Upper lobe of left lung (tissue), 6 donors: ENCODE data around the gene SAMD3. TPM values are rescaled to one million over a fixed set of nuclear protein-coding genes. Genes with fewer than 3 reads are reported as not detected.

ENCODE experiments used
- ATAC-seq, 2 donors: fragments of 200-7000 bp; cut with Tn5 transposase; one replicate each; pipeline ENCODE4 v1.9.1; 2022; ENCODE audit warnings: mild to moderate bottlenecking in 2 of 2, moderate library complexity in 2 of 2; ENCODE audit not compliant: low FRiP score in 2 of 2
- DNase-seq, 2 donors: peaks; one replicate each; pipeline ENCODE4 v3.0.0-alpha.2; 2019 to 2020
- H3K27ac ChIP-seq, 4 donors: fragments of 200-600 bp; sonication (generic); one replicate each; pipeline ENCODE4 v1.5.1; 2016 to 2019
- H3K27me3 ChIP-seq, 4 donors: fragments of 200-600 bp; sonication (generic); one replicate each; pipeline ENCODE4 v1.5.1; 2017 to 2019
- H3K36me3 ChIP-seq, 4 donors: fragments of 200-600 bp; sonication (generic); one replicate each; pipeline ENCODE4 v1.5.1; 2016 to 2019
- H3K4me1 ChIP-seq, 4 donors: fragments of 200-600 bp; sonication (generic); one replicate each; pipeline ENCODE4 v1.5.1; 2018 to 2019
- H3K4me3 ChIP-seq, 4 donors: fragments of 200-600 bp; sonication (generic); one replicate each; pipeline ENCODE4 v1.5.1; 2017 to 2019; ENCODE audit warnings: mild to moderate bottlenecking in 2 of 4, moderate library complexity in 1 of 4
- H3K9me3 ChIP-seq, 4 donors: fragments of 200-600 bp; sonication (generic); one replicate each; pipeline ENCODE4 v1.5.1; 2018 to 2019
- EP300 ChIP-seq, 4 donors: sonication (generic); formaldehyde crosslinking; IDR thresholded peaks; one replicate each; pipeline ENCODE4 v1.5.1; 2017; ENCODE audit warnings: antibody characterized with exemption in 4 of 4, control low read depth in 2 of 4
- POLR2A ChIP-seq, 4 donors: fragments of 450-650 bp; IDR thresholded peaks; one replicate each; pipeline ENCODE4 v1.5.1; 2016 to 2017; ENCODE audit warnings: antibody characterized with exemption in 4 of 4, mild to moderate bottlenecking in 2 of 4
- POLR2AphosphoS5 ChIP-seq, 2 donors: sonication (generic); formaldehyde crosslinking; IDR thresholded peaks; one replicate each; pipeline ENCODE4 v1.5.1; 2017; ENCODE audit warnings: antibody characterized with exemption in 2 of 2
- WGBS, 2 donors: methylation state at CpG; one replicate each; pipeline ENCODE4 v1.1.5; 2017 to 2018; 5-methylcytosine and 5-hydroxymethylcytosine counted together
- total RNA-seq, 6 donors: library from RNA; depleted of rRNA in 4 of 6; stranded (reverse); fragments of >200 nt in 4 of 6; gene quantifications; one replicate each; pipeline versions ENCODE4 v1.1.0 to v1.2.1, GENCODE V29; 2016 to 2021
- TF ChIP-seq, protein P1 (sequence below), 6 experiments: fragments of 450-650 bp in 4 of 6; fragments of 200-600 bp in 2 of 6; sonication (generic) in 2 of 6; IDR thresholded peaks; one replicate each; pipeline ENCODE4 v1.5.1; 2016 to 2019; ENCODE audit warnings: antibody characterized with exemption in 6 of 6
- donor health status: DM: no; HTN: no; CAD: no; lungs with moderate emphysema.
- donor health status: DM: no; HTN: yes; CAD: no; lungs with severe emphysema.

The SAMD3 gene
- total RNA-seq, 6 donors from 2014 or later = 2.8 to 11.4 (median 5.2) TPM

DNA sequence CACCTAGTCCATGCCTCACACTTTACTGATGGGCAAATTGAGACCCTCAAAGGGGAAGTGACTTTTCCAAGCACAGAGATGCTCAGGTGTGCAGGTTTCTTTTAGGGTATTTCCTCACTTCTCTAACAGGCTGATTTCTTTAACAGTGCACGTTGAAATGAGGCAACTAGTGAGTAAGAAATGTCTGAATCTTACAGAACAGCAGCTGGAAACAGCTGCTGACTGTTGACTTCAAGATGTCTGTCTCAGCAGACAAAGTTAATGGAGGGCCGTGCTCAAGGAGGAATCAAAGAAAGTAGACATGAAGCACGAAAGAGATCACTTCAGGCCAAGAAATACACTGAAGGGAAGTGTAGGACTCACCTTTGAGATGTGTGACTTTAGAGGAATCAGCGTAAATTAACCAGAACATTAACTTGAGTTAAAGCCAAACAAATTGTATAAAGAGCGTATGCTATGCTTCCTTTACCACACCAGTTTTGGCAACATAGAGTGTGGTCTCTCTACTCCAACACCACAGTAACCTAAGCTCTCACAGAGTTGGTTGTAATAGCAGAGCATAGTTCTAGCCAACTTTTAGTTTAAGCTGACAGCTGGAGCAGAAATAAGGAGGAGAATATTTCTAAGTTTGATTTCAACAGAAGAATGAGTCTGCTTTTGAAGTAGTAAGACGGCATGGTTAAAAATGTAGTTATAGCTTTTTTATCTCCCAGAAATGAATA, 60.9 kb downstream of the SAMD3 start:
- Histone ChIP-seq H3K9me3 (peaks cover 0 to 4% (median 0%) of the 10 kb centered on the region in 4 donors), H3K27ac (peak overlapping the region in 1 of 4 donors; percentile 20), H3K36me3 (no peaks in the 10 kb centered on the region), H3K27me3 (no peaks in the 10 kb centered on the region), H3K4me1 (no peaks in the 10 kb centered on the region), H3K4me3 (no peak overlapping the region)
- ATAC-seq (no peak), DNase-seq (peak in 1 of 2 donors; percentile 23)
- WGBS, 2 donors = 63 to 65% methylated on average over 6 of the region's 6 CpGs
- TF ChIP-seq, protein P1, sequence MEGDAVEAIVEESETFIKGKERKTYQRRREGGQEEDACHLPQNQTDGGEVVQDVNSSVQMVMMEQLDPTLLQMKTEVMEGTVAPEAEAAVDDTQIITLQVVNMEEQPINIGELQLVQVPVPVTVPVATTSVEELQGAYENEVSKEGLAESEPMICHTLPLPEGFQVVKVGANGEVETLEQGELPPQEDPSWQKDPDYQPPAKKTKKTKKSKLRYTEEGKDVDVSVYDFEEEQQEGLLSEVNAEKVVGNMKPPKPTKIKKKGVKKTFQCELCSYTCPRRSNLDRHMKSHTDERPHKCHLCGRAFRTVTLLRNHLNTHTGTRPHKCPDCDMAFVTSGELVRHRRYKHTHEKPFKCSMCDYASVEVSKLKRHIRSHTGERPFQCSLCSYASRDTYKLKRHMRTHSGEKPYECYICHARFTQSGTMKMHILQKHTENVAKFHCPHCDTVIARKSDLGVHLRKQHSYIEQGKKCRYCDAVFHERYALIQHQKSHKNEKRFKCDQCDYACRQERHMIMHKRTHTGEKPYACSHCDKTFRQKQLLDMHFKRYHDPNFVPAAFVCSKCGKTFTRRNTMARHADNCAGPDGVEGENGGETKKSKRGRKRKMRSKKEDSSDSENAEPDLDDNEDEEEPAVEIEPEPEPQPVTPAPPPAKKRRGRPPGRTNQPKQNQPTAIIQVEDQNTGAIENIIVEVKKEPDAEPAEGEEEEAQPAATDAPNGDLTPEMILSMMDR (IDR thresholded peaks at IDR 0.05) = no peak
- TF ChIP-seq POLR2AphosphoS5 (IDR thresholded peaks at IDR 0.05) (peak in 1 of 2 donors; percentile 70), POLR2A (IDR thresholded peaks at IDR 0.05) (no peak), EP300 (IDR thresholded peaks at IDR 0.05) (no peak)

DNA sequence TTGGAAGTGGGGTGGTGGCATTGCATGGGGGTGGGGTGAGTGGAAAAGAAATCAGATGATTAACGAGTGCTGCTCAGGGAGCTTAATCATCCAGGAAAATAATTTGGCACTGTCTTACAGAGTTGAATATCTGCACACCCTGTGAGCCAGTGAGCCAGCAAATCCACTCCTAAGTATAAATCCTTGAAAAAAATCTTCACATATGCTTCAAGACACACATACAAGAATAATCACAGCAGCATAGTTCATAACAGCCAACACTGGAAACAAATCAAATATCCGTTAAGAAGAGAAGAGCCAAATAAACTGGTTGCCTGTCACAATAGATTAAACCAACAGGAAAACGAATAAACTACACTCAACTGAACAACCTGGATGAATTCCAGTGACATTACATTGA, 62.8 kb downstream of the SAMD3 start:
- peaks cover 0 to 4% (median 0%) of the 10 kb centered on the region in 4 donors for H3K9me3 ChIP-seq
- H3K27me3 ChIP-seq = no peaks in the 10 kb centered on the region
- DNase-seq (no peak), ATAC-seq (no peak)
- 42 to 54% methylated on average over 3 of the region's 3 CpGs for WGBS, 2 donors
- TF ChIP-seq EP300 (IDR thresholded peaks at IDR 0.05) = no peak
- TF ChIP-seq POLR2A (IDR thresholded peaks at IDR 0.05) = no peak
- TF ChIP-seq POLR2AphosphoS5 (IDR thresholded peaks at IDR 0.05) = no peak
- TF ChIP-seq, protein P1 (IDR thresholded peaks at IDR 0.05) = no peak
- no peak overlapping the region for H3K27ac ChIP-seq
- no peaks in the 10 kb centered on the region for H3K36me3 ChIP-seq
- no peak overlapping the region for H3K4me3 ChIP-seq
- no peaks in the 10 kb centered on the region for H3K4me1 ChIP-seq

DNA sequence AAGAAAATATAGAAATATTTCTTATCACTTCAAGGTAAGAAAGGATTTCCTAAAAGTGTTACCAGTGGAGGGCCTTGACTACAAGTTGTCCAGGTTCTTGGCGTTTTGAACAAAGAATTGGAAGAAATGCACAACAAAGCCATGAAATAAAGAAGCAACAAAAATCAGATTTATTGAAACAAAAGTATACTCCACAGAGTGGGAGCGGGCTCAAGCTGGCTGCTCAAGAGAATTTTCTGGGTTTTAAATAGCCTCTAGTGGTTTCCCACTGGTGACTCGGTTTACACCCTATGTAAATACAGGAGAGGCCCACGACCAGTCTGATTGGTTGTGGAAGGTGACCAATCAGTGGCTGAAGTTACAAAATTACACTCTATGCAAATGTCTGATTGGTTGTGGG, 64.2 kb downstream of the SAMD3 start:
- TF ChIP-seq POLR2AphosphoS5 (IDR thresholded peaks at IDR 0.05) (no peak), POLR2A (IDR thresholded peaks at IDR 0.05) (no peak), EP300 (IDR thresholded peaks at IDR 0.05) (no peak)
- TF ChIP-seq, protein P1 (IDR thresholded peaks at IDR 0.05) = no peak
- Histone ChIP-seq H3K4me3 (no peak overlapping the region), H3K4me1 (no peaks in the 10 kb centered on the region), H3K27me3 (no peaks in the 10 kb centered on the region), H3K27ac (no peak overlapping the region), H3K9me3 (peaks cover 0 to 4% (median 0%) of the 10 kb centered on the region in 4 donors), H3K36me3 (no peaks in the 10 kb centered on the region)
- DNase-seq (no peak), ATAC-seq (no peak)
- 94 to 96% methylated on average over 4 of the region's 4 CpGs for WGBS, 2 donors

DNA sequence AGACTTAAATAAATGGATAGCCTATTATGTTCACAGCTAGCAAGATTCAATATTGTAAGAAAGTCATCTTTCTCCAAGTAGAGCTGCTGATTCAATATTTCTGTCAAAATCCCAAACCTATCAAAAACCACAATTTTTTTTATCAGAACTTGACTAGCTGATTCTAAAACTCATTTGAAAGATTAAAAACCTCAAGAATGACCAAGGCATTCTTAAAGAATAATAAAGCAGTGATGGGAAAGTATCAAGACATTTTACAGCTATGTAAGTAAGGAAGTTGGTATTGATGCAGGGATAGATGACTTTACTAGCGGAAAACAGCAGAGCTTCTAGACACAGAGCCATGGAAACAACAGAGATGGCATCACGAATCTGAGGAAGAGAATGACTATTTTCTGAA, 64.7 kb downstream of the SAMD3 start:
- ATAC-seq = no peak
- Histone ChIP-seq H3K9me3 (peaks cover 0 to 4% (median 0%) of the 10 kb centered on the region in 4 donors), H3K4me1 (no peaks in the 10 kb centered on the region), H3K4me3 (no peak overlapping the region), H3K27ac (no peak overlapping the region), H3K36me3 (no peaks in the 10 kb centered on the region), H3K27me3 (no peaks in the 10 kb centered on the region)
- TF ChIP-seq POLR2AphosphoS5 (IDR thresholded peaks at IDR 0.05) (no peak), POLR2A (IDR thresholded peaks at IDR 0.05) (no peak), EP300 (IDR thresholded peaks at IDR 0.05) (no peak)
- TF ChIP-seq, protein P1 (IDR thresholded peaks at IDR 0.05) = no peak
- 88 to 93% methylated on average over 2 of the region's 2 CpGs for WGBS, 2 donors
- no peak for DNase-seq

DNA sequence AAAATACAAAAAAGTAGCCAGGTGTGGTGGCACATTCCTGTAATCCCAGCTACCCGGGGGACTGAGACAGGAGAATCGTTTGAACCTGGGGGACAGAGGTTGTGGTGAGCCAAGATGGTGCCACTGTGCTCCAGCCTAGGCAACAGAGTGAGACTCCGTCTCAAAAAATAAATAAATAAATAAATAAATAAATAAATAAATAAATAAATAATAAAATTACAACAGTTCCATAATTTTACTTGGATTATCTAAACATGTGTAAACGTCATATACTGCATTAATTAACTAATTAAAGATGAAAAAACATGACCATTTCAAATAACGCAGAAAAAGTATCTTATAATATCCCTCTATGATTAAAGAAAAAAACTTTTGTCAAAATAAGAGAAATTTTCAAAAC, 65.8 kb downstream of the SAMD3 start:
- 90 to 95% methylated on average over 5 of the region's 5 CpGs for WGBS, 2 donors
- H3K4me1 ChIP-seq = no peaks in the 10 kb centered on the region
- no peak overlapping the region for H3K4me3 ChIP-seq
- TF ChIP-seq EP300 (IDR thresholded peaks at IDR 0.05) (no peak), POLR2A (IDR thresholded peaks at IDR 0.05) (no peak), POLR2AphosphoS5 (IDR thresholded peaks at IDR 0.05) (no peak)
- TF ChIP-seq, protein P1 (IDR thresholded peaks at IDR 0.05) = no peak
- H3K27ac ChIP-seq = no peak overlapping the region
- H3K36me3 ChIP-seq = no peaks in the 10 kb centered on the region
- ATAC-seq = no peak
- DNase-seq = no peak
- peaks cover 0 to 4% (median 0%) of the 10 kb centered on the region in 4 donors for H3K9me3 ChIP-seq
- no peaks in the 10 kb centered on the region for H3K27me3 ChIP-seq
